ENCODE measurements around the gene ENTREP1.

The ENTREP1 gene

DNA sequence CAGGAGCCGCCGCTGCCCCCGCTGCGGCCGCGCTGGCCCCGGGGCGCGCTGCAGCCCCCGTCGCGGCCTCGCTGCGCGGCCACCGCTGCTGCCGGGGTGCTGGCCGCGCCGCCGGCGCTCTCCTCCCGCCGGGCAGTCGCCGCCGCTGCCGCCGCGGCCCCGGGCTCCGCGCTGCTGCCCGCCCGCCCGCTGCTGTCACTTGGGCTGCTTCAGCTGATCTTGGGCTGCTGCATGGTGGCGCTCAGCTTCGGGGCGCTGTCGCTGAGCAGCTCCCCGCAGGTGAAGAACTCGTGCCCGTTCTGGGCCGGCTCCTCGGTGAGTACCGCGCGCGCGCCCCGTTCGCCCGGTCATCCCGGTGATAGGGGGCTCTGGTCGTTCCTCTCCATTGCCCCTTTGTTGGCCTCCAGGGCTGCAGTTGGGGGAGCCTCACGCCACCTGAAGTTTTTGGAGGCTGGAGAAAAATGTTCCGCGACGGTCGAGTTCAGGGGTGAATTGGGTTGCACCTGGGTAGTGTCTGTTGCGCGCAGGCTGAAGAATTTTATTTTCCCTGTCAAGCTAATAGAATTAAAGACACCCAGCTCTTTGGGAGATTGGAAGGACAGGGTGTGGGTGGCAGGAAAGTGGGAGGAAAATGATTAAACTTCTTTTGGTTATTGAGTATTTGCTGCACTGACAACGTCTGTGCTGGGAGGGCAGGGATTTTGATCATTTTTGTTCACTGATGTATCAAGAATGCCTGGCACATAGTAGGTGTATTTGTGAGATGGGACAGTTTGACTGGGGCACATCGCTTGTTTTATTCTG lies 596 bp downstream of the ENTREP1 start:
- no peak for FAIRE-seq
- TF ChIP-seq POLR2AphosphoS5 (IDR thresholded peaks at IDR 0.05; ENCODE audit: low read depth, low read length) (no peak), TAF1 (IDR thresholded peaks at IDR 0.05; ENCODE audit: borderline replicate concordance, low read depth, low read length) (no peak), POLR2A (IDR thresholded peaks at IDR 0.05; ENCODE audit: low read depth, low read length) (no peak)
- DNase-seq (ENCODE audit: insufficient read length) = peak; percentile 10

GRCh38 chr9:69326261-69326660 lies 1.2 kb downstream of the ENTREP1 start:
- no peak for TF ChIP-seq TAF1 (IDR thresholded peaks at IDR 0.05; ENCODE audit: borderline replicate concordance, low read depth, low read length)
- TF ChIP-seq POLR2AphosphoS5 (IDR thresholded peaks at IDR 0.05; ENCODE audit: low read depth, low read length) = no peak
- no peak for TF ChIP-seq POLR2A (IDR thresholded peaks at IDR 0.05; ENCODE audit: low read depth, low read length)
- no peak for DNase-seq (ENCODE audit: insufficient read length)
- no peak for FAIRE-seq

- DNase-seq (ENCODE audit: insufficient read length) (no peak), FAIRE-seq (no peak)
- TF ChIP-seq POLR2AphosphoS5 (IDR thresholded peaks at IDR 0.05; ENCODE audit: low read depth, low read length) = no peak
- TF ChIP-seq TAF1 (IDR thresholded peaks at IDR 0.05; ENCODE audit: borderline replicate concordance, low read depth, low read length) = no peak
- TF ChIP-seq POLR2A (IDR thresholded peaks at IDR 0.05; ENCODE audit: low read depth, low read length) = no peak
Observed at GRCh38 chr9:69330580-69330979, 5.6 kb downstream of the ENTREP1 start.

DNA sequence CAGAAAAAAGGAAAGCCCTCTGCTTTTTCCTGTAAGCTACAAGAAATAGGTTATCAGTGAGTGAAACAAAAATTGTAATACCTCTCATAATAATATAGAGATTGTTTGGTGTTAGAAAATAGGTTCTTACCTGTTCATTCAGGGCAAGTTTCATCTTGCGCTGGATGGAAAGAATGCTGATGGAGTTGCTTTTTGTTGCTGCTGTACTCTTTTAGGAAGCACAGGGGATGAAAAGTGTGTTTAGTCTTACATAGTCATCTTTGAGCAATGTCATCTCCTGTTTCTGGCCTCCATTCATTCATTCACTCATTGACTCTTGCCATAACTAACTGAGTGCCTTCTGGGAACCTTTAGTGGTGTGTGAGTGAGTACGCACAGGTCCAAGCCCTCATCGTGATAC lies 6.4 kb downstream of the ENTREP1 start:
- FAIRE-seq = no peak
- DNase-seq (ENCODE audit: insufficient read length) = no peak
- no peak for TF ChIP-seq POLR2A (IDR thresholded peaks at IDR 0.05; ENCODE audit: low read depth, low read length)
- TF ChIP-seq POLR2AphosphoS5 (IDR thresholded peaks at IDR 0.05; ENCODE audit: low read depth, low read length) = no peak

DNA sequence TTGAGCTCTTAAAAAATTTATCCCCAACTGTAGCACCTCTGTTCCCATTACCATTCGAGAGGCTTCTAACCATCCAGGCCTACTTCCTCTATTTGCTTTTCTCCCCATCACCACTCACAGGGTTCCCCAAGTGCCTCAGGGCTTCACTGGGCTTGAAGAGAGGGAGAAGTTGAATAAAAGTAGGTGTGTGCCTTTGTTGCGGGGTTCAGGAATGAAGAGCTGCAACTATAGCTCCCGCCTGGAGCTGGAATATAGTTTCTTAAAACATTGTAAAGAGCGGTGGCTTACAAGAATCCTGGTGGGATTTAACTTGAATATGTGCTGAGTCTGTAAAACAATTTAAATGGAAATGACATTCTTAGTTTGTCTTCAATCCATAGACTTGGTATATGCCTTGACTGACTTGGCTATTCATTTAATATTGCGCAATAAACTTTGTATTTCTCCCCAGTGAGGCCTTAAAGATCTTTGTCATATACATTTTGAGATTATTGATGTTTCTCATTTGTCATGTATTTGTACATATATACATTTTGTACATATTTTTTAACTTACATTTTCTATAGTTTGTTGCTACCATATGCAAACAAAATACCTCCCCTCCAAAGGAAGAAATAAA lies 7.2 kb downstream of the ENTREP1 start:
- FAIRE-seq (no peak), DNase-seq (ENCODE audit: insufficient read length) (no peak)
- TF ChIP-seq POLR2AphosphoS5 (IDR thresholded peaks at IDR 0.05; ENCODE audit: low read depth, low read length) (no peak), POLR2A (IDR thresholded peaks at IDR 0.05; ENCODE audit: low read depth, low read length) (no peak), TAF1 (IDR thresholded peaks at IDR 0.05; ENCODE audit: borderline replicate concordance, low read depth, low read length) (no peak)

GRCh38 chr9:69333716-69334115 lies 8.7 kb downstream of the ENTREP1 start:
- TF ChIP-seq TAF1 (IDR thresholded peaks at IDR 0.05; ENCODE audit: borderline replicate concordance, low read depth, low read length) (no peak), POLR2AphosphoS5 (IDR thresholded peaks at IDR 0.05; ENCODE audit: low read depth, low read length) (no peak), POLR2A (IDR thresholded peaks at IDR 0.05; ENCODE audit: low read depth, low read length) (no peak)
- DNase-seq (ENCODE audit: insufficient read length) (no peak), FAIRE-seq (no peak)

DNA sequence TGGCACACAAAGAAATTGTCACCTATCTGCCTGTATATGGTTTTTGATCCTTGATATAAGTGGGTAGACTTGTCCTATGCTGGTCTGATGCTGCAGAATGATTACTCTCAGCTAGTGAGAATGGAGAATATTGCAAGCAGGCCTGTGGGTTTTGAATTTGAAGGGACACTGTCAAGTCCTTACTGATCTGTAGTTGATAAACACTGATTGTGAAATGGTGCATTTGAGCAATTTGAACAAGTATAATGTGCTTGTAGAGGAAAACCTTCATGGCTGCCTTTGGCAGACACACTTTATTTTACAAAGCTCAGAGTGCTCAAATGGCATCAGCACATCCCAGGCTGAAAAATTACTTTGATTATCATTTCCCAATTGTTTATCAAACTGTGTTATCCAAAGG lies 9.3 kb downstream of the ENTREP1 start:
- FAIRE-seq (no peak), DNase-seq (ENCODE audit: insufficient read length) (no peak)
- no peak for TF ChIP-seq POLR2A (IDR thresholded peaks at IDR 0.05; ENCODE audit: low read depth, low read length)
- no peak for TF ChIP-seq POLR2AphosphoS5 (IDR thresholded peaks at IDR 0.05; ENCODE audit: low read depth, low read length)
- no peak for TF ChIP-seq TAF1 (IDR thresholded peaks at IDR 0.05; ENCODE audit: borderline replicate concordance, low read depth, low read length)

GRCh38 chr9:69339620-69340019 lies 14.6 kb downstream of the ENTREP1 start:
- no peak for FAIRE-seq
- no peak for TF ChIP-seq POLR2A (IDR thresholded peaks at IDR 0.05; ENCODE audit: low read depth, low read length)
- TF ChIP-seq POLR2AphosphoS5 (IDR thresholded peaks at IDR 0.05; ENCODE audit: low read depth, low read length) = no peak
- no peak for TF ChIP-seq TAF1 (IDR thresholded peaks at IDR 0.05; ENCODE audit: borderline replicate concordance, low read depth, low read length)
- no peak for DNase-seq (ENCODE audit: insufficient read length)

- DNase-seq (ENCODE audit: insufficient read length) (no peak), FAIRE-seq (no peak)
- no peak for TF ChIP-seq TAF1 (IDR thresholded peaks at IDR 0.05; ENCODE audit: borderline replicate concordance, low read depth, low read length)
Observed at GRCh38 chr9:69340631-69341030, 15.6 kb downstream of the ENTREP1 start.

DNA sequence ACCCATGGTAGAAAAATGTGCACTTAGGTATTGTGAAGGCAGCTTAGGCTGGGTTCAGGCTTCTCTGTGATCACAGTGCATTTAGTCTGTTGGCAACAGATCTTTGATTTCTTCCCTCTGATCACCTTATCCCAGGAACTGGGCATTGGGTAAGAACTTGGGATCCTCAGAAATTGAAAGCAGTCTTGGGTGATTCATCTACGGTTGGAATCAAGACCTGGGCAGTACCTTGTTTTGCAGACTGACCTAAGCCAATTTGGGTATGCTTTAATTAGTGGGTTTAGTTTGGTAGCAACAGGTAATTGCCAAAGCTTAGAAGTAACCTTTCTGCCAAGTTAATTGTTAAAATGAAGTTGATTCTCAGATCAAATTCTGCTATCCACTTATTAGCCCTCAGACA lies 17.8 kb downstream of the ENTREP1 start:
- FAIRE-seq = no peak
- TF ChIP-seq TAF1 (IDR thresholded peaks at IDR 0.05; ENCODE audit: borderline replicate concordance, low read depth, low read length) (no peak), POLR2AphosphoS5 (IDR thresholded peaks at IDR 0.05; ENCODE audit: low read depth, low read length) (no peak), POLR2A (IDR thresholded peaks at IDR 0.05; ENCODE audit: low read depth, low read length) (no peak)
- no peak for DNase-seq (ENCODE audit: insufficient read length)

- no peak for FAIRE-seq
- TF ChIP-seq POLR2A (IDR thresholded peaks at IDR 0.05; ENCODE audit: low read depth, low read length) (no peak), POLR2AphosphoS5 (IDR thresholded peaks at IDR 0.05; ENCODE audit: low read depth, low read length) (no peak), TAF1 (IDR thresholded peaks at IDR 0.05; ENCODE audit: borderline replicate concordance, low read depth, low read length) (no peak)
- no peak for DNase-seq (ENCODE audit: insufficient read length)
Observed at GRCh38 chr9:69344459-69344858, 19.4 kb downstream of the ENTREP1 start.

Measured in GM12892 (cell line).